Transverse colon (tissue), 4 donors: Measurements from ENCODE around the gene C1QL2. TPM values are rescaled to one million over a fixed set of nuclear protein-coding genes. Genes with fewer than 3 reads are reported as not detected.

Source experiments
- DNase-seq: peaks from one replicate; pipeline ENCODE4 v3.0.0-alpha.2; 2019
- H3K27ac ChIP-seq, 4 donors: fragments of 200-600 bp; sonication (generic); 2 replicates each; pipeline ENCODE4 v1.5.1; 2016 to 2018; ENCODE audit warnings: inconsistent platforms in 4 of 4
- H3K27me3 ChIP-seq: fragments of 200-600 bp; sonication (generic); 2 replicates; pipeline ENCODE4 v1.5.1; 2017; ENCODE audit warnings: inconsistent platforms
- H3K36me3 ChIP-seq, 4 donors: fragments of 200-600 bp; sonication (generic); 2 replicates each; pipeline ENCODE4 v1.5.1; 2017 to 2019; ENCODE audit warnings: inconsistent platforms in 4 of 4
- H3K4me1 ChIP-seq, 4 donors: fragments of 200-600 bp; sonication (generic); 2 replicates each; pipeline ENCODE4 v1.5.1; 2017 to 2020; ENCODE audit warnings: inconsistent platforms in 4 of 4
- H3K4me3 ChIP-seq, 4 donors: fragments of 200-600 bp; sonication (generic); 1 replicate in 1 of 4; 2 replicates in 3 of 4; pipeline versions ENCODE4 v1.5.1 to v1.6.1; 2017 to 2019; ENCODE audit warnings: inconsistent platforms in 4 of 4
- H3K9me3 ChIP-seq, 2 donors: fragments of 200-600 bp; sonication (generic); 2 replicates each; pipeline ENCODE4 v1.5.1; 2017 to 2019; ENCODE audit warnings: inconsistent platforms in 2 of 2
- CTCF ChIP-seq, 5 experiments: fragments of 200-600 bp in 3 of 5; fragments of 450-650 bp in 2 of 5; sonication (generic) in 3 of 5; IDR thresholded peaks; 1 replicate in 2 of 5; 2 replicates in 3 of 5; pipeline ENCODE4 v1.5.1; 2016 to 2017; ENCODE audit warnings: antibody characterized with exemption in 5 of 5, inconsistent platforms in 3 of 5, mild to moderate bottlenecking in 2 of 5, moderate library complexity in 1 of 5
- EP300 ChIP-seq: sonication (generic); formaldehyde crosslinking; IDR thresholded peaks from one replicate; pipeline ENCODE4 v1.6.1; 2017; ENCODE audit warnings: antibody characterized with exemption, low read depth
- POLR2A ChIP-seq: fragments of 450-650 bp; IDR thresholded peaks from one replicate; pipeline ENCODE4 v1.6.1; 2016; ENCODE audit warnings: antibody characterized with exemption, mild to moderate bottlenecking, moderate library complexity
- POLR2AphosphoS5 ChIP-seq, 3 donors: sonication (generic); formaldehyde crosslinking; IDR thresholded peaks; one replicate each; pipeline ENCODE4 v1.6.1; 2016; ENCODE audit warnings: antibody characterized with exemption in 3 of 3
- WGBS, 2 donors: methylation state at CpG; one replicate each; pipeline ENCODE4 v1.1.5; 2018; ENCODE audit warnings: low coverage in 1 of 2; 5-methylcytosine and 5-hydroxymethylcytosine counted together
- in situ Hi-C, 4 donors: fragments of 200-750 bp; cut with MboI; loops; one replicate each; pipeline versions ENCODE4 v1.15.0 to v1.15.1; 2017; ENCODE audit warnings: low sequenced_read_pairs in 3 of 4, low pct_ligation_motif_present in 1 of 4, low pct_unique_long_range_greater_than_20kb in 1 of 4
- intact Hi-C: fragments of 100-400 bp; cut with DNase I; formaldehyde crosslinking; loops from one replicate; pipeline ENCODE4 v1.15.1; 2023; ENCODE audit warnings: low total_unique reads
- total RNA-seq, 4 donors: library from RNA; depleted of rRNA; stranded (reverse); fragments of >200 nt; gene quantifications; one replicate each; pipeline ENCODE4 v1.1.0, GENCODE V29; 2016

The C1QL2 gene
- total RNA-seq, 4 donors from 2014 or later, result not detected

- no peak for DNase-seq
- Histone ChIP-seq H3K27me3 (peaks cover 18% of the 10 kb centered on the region), H3K27ac (no peak overlapping the region), H3K4me1 (no peaks in the 10 kb centered on the region), H3K36me3 (no peaks in the 10 kb centered on the region), H3K4me3 (no peak overlapping the region), H3K9me3 (no peaks in the 10 kb centered on the region)
- 83% methylated on average over 10 of the region's 10 CpGs; no CpG with 5 or more reads in 1 of the 2 donors for WGBS, 2 donors
- in situ Hi-C loops, result no loop called here
- no peak for TF ChIP-seq EP300
- no peak for TF ChIP-seq CTCF (IDR thresholded peaks at IDR 0.05)
- TF ChIP-seq POLR2A, result no peak
- no peak for TF ChIP-seq POLR2AphosphoS5 (IDR thresholded peaks at IDR 0.05)
- intact Hi-C loops, result no loop called here
Observed at GRCh38 chr2:119134775-119135174, 23.8 kb downstream of the C1QL2 start.

- H3K27ac ChIP-seq, result no peak overlapping the region
- H3K36me3 ChIP-seq, result no peaks in the 10 kb centered on the region
- in situ Hi-C loops (no loop called here), intact Hi-C loops (no loop called here)
- DNase-seq, result peak; percentile 37
- no peak overlapping the region for H3K4me3 ChIP-seq
- TF ChIP-seq POLR2A (no peak), CTCF (IDR thresholded peaks at IDR 0.05) (peak; percentile 23 to 51 (median 43)), EP300 (no peak)
- H3K4me1 ChIP-seq, result no peaks in the 10 kb centered on the region
- WGBS, 2 donors, result 46% methylated on average over 5 of the region's 13 CpGs; no CpG with 5 or more reads in 1 of the 2 donors
- no peaks in the 10 kb centered on the region for H3K9me3 ChIP-seq
- H3K27me3 ChIP-seq, result peaks cover 48% of the 10 kb centered on the region
Observed at GRCh38 chr2:119126650-119127049, 31.9 kb downstream of the C1QL2 start.

- no peak for DNase-seq
- Histone ChIP-seq H3K4me1 (no peaks in the 10 kb centered on the region), H3K4me3 (no peak overlapping the region), H3K9me3 (no peaks in the 10 kb centered on the region), H3K27me3 (peaks cover 34% of the 10 kb centered on the region), H3K27ac (no peak overlapping the region), H3K36me3 (no peaks in the 10 kb centered on the region)
- in situ Hi-C loops (no loop called here), intact Hi-C loops (loop anchor here (5.0 kb wide), 1 partner anchor 1296 kb away; no protein-coding TSS in a partner anchor)
- WGBS, 2 donors, result 55% methylated on average over 12 of the region's 12 CpGs; no CpG with 5 or more reads in 1 of the 2 donors
- TF ChIP-seq POLR2A, result no peak
- TF ChIP-seq CTCF (IDR thresholded peaks at IDR 0.05), result no peak
- TF ChIP-seq EP300, result no peak
- TF ChIP-seq POLR2AphosphoS5 (IDR thresholded peaks at IDR 0.05), result no peak
Observed at GRCh38 chr2:119123389-119123788, 35.2 kb downstream of the C1QL2 start.

GRCh38 chr2:119122663-119123062, 35.9 kb downstream of the C1QL2 start:
- DNase-seq, result no peak
- H3K36me3 ChIP-seq, result no peaks in the 10 kb centered on the region
- intact Hi-C loops, result loop anchor here (5.0 kb wide), 1 partner anchor 1295 kb away; no protein-coding TSS in a partner anchor
- TF ChIP-seq CTCF (IDR thresholded peaks at IDR 0.05) (no peak), EP300 (no peak), POLR2A (no peak), POLR2AphosphoS5 (IDR thresholded peaks at IDR 0.05) (no peak)
- 65 to 80% methylated on average over 1 to 5 of the region's 5 CpGs for WGBS, 2 donors
- in situ Hi-C loops, result no loop called here
- no peaks in the 10 kb centered on the region for H3K4me1 ChIP-seq
- H3K27me3 ChIP-seq, result peaks cover 32% of the 10 kb centered on the region
- H3K4me3 ChIP-seq, result no peak overlapping the region
- no peaks in the 10 kb centered on the region for H3K9me3 ChIP-seq
- no peak overlapping the region for H3K27ac ChIP-seq
